Measurements from ENCODE around the gene MAPK4.
"Not testable (repeated sequence)": the region's sequence is repeated elsewhere in the genome, so short reads cannot be mapped to it uniquely, and the experiment has no call there.

Gene MAPK4

DNA sequence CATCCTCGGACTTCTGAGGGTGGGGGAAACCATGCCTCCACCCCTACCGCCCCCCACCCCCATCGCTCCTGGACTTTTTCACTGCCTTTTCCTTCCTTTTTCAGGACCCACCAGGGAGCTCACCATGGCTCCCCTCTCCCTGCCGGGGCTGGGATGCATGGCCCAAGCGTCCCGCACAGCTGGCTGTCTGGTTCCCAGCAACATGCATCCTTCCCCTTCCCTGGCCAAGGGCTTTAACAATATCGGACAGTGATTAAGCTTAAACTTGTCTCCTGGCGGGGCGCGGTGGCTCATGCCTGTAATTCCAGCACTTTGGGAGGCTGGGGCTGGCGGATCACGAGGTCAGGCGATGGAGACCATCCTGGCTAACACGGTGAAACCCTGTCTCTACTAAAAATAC is 215.8 kb downstream of the MAPK4 start:
- no peak for DNase-seq

DNA sequence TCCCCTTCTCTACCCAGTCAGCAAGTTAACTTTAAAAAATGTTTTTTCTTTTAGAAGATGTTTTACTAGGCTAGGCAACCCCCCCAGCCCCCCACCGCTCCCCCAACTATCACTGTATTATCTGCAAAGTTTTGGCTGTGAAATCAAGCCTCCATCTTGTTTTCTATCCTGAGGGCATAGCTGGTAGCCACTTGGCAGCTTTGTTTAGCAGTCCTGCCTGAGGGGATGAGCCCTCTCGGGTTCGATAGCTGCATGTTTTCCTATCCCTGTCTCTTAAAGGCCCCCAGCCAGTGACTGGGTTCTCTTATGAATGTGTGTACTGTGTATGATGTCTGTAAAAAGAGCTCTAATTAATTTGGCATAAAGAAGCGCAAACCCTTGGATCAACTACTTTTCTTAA is 216.5 kb downstream of the MAPK4 start:
- no peak for DNase-seq

DNA sequence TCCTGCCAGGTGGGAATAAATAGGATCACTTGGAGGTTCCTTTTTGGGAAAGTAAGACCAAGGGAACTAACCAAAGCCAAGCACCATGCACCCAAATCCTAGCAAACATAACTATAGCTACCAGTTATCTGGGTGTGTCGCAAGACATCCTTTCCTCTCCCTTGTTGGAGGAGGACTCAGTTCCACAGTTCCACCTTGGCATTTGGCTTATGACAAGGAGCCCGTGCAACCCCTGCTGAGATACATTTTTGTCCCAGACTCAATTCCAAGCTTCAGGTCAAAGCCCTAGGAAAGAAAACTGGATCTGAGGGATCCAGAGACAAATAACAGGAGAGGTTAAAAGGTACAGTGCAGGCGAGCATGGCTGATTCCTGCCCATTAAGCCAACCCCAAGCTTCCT is 219.1 kb downstream of the MAPK4 start:
- not testable (repeated sequence) for DNase-seq
